B cell (primary cell): ENCODE results near the gene ZP4. TPM values are rescaled to one million over a fixed set of nuclear protein-coding genes. Genes with fewer than 3 reads are reported as not detected.

Experiments used
- ATAC-seq: fragments of 200-7000 bp; cut with Tn5 transposase; one replicate; pipeline ENCODE4 v1.10.0; 2021; ENCODE audit warnings: low read depth, mild to moderate bottlenecking, moderate number of reproducible peaks, moderate library complexity
- CTCF ChIA-PET: fragments of 350-600 bp; sonication (Branson Sonifier 250); formaldehyde crosslinking; loops from one replicate; lab custom pipeline; 2021; ENCODE audit warnings: antibody characterized with exemption, inconsistent platforms; lab: Charles Lee
- POLR2A ChIA-PET: fragments of 350-600 bp; sonication (Branson Sonifier 250); formaldehyde crosslinking; loops from one replicate; lab custom pipeline; 2021; ENCODE audit warnings: antibody characterized with exemption; lab: Charles Lee
- DNase-seq: peaks from one replicate; pipeline ENCODE4 v3.0.0; 2013
- H2AFZ ChIP-seq: 2 replicates; pipeline ENCODE4 v1.6.1; 2012; ENCODE audit warnings: mild to moderate bottlenecking, low read depth, low read length; ENCODE audit not compliant: insufficient read depth, poor library complexity, severe bottlenecking
- H3K27ac ChIP-seq, 2 donors: 1 replicate in 1 of 2; 2 replicates in 1 of 2; pipeline ENCODE4 v1.5.1; 2012 to 2013; ENCODE audit warnings: low read length in 2 of 2, mild to moderate bottlenecking in 2 of 2, moderate library complexity in 1 of 2
- H3K27me3 ChIP-seq, 4 experiments: fragments of 200-600 bp in 1 of 4; sonication (generic) in 1 of 4; replicated peaks in 1 of 4; 1 replicate in 2 of 4; 2 replicates in 2 of 4; pipeline versions ENCODE4 v1.6.1 to v1.7.0; 2013 to 2016; ENCODE audit warnings: low read length in 3 of 4, mild to moderate bottlenecking in 2 of 4, mixed read lengths in 1 of 4, moderate library complexity in 1 of 4; ENCODE audit not compliant: insufficient read depth in 4 of 4, control insufficient read depth in 3 of 4; ENCODE audit errors: control extremely low read depth in 1 of 4
- H3K36me3 ChIP-seq, 2 experiments: replicated peaks in 1 of 2; 1 replicate in 1 of 2; 2 replicates in 1 of 2; pipeline versions ENCODE4 v1.6.1 to v1.7.1; 2013; ENCODE audit warnings: low read length in 1 of 2; ENCODE audit not compliant: insufficient read depth in 2 of 2, control insufficient read depth in 1 of 2; ENCODE audit errors: control extremely low read depth in 1 of 2, extremely low read depth in 1 of 2
- H3K4me1 ChIP-seq, 2 donors: fragments of 200-600 bp in 1 of 2; sonication (generic) in 1 of 2; 1 replicate in 1 of 2; 2 replicates in 1 of 2; pipeline versions ENCODE4 v1.5.1 to v1.6.1; 2013 to 2017; ENCODE audit warnings: low read length in 2 of 2; ENCODE audit not compliant: control insufficient read depth in 2 of 2, insufficient read depth in 2 of 2
- H3K4me2 ChIP-seq: replicated peaks from 2 replicates; pipeline ENCODE3; 2012; ENCODE audit warnings: mild to moderate bottlenecking, low read depth, low read length; ENCODE audit not compliant: poor library complexity, severe bottlenecking
- H3K4me3 ChIP-seq, 5 experiments: fragments of 200-600 bp in 1 of 5; sonication (generic) in 1 of 5; 1 replicate in 3 of 5; 2 replicates in 2 of 5; pipeline versions ENCODE4 v1.5.1 to v1.7.0; 2011 to 2016; ENCODE audit warnings: low read length in 4 of 5, mild to moderate bottlenecking in 4 of 5, low read depth in 2 of 5, control low read depth in 1 of 5, moderate library complexity in 1 of 5; ENCODE audit not compliant: insufficient read depth in 1 of 5; ENCODE audit errors: control extremely low read depth in 1 of 5, extremely low read depth in 1 of 5
- H3K79me2 ChIP-seq: fragments of 200-600 bp; sonication (generic); one replicate; pipeline ENCODE4 v1.6.0; 2016; ENCODE audit warnings: low read length; ENCODE audit not compliant: control insufficient read depth, insufficient read depth
- H3K9ac ChIP-seq: fragments of 200-600 bp; sonication (generic); 2 replicates; pipeline ENCODE4 v1.6.1; 2017; ENCODE audit warnings: mild to moderate bottlenecking, low read length, moderate library complexity
- H3K9me3 ChIP-seq, 3 donors: one replicate each; pipeline versions ENCODE4 v1.6.1 to v1.7.1; 2013; ENCODE audit warnings: low read length in 2 of 3; ENCODE audit not compliant: control insufficient read depth in 2 of 3, insufficient read depth in 1 of 3; ENCODE audit errors: control extremely low read depth in 1 of 3
- H4K20me1 ChIP-seq: 2 replicates; pipeline ENCODE4 v1.6.0; 2012; ENCODE audit warnings: mild to moderate bottlenecking, low read length; ENCODE audit not compliant: insufficient read depth, control insufficient read depth, poor library complexity, severe bottlenecking
- H3K27ac Mint-ChIP-seq: one replicate; pipeline ENCODE4 v1.8.0; 2021; ENCODE audit warnings: mixed read lengths
- H3K27me3 Mint-ChIP-seq: one replicate; pipeline ENCODE4 v1.8.0; 2021; ENCODE audit warnings: mixed read lengths
- H3K4me1 Mint-ChIP-seq: one replicate; pipeline ENCODE4 v1.8.0; 2021; ENCODE audit warnings: mixed read lengths
- H3K4me3 Mint-ChIP-seq: one replicate; pipeline ENCODE4 v1.8.0; 2021; ENCODE audit warnings: mixed read lengths
- H3K9me3 Mint-ChIP-seq: one replicate; pipeline ENCODE4 v1.8.0; 2022; ENCODE audit warnings: mixed read lengths; ENCODE audit not compliant: insufficient read depth
- CTCF ChIP-seq: fragments of 200-600 bp; IDR thresholded peaks from one replicate; pipeline ENCODE4 v1.8.0; 2022; ENCODE audit warnings: antibody characterized with exemption, mild to moderate bottlenecking
- EZH2 ChIP-seq: IDR thresholded peaks from 2 replicates; pipeline ENCODE4 v1.6.1; 2012; ENCODE audit warnings: borderline replicate concordance, low read depth, mild to moderate bottlenecking, moderate library complexity, low read length; ENCODE audit not compliant: insufficient read depth, poor library complexity, severe bottlenecking
- WGBS: methylation state at CpG from one replicate; pipeline ENCODE4 v1.1.5; 2013; ENCODE audit warnings: missing lambda C conversion rate; ENCODE audit not compliant: insufficient coverage; 5-methylcytosine and 5-hydroxymethylcytosine counted together
- intact Hi-C: fragments of 100-400 bp; cut with micrococcal nuclease; formaldehyde crosslinking; loops from one replicate; pipeline ENCODE4 v1.10.0; 2022
- polyA plus RNA-seq: library from polyadenylated mRNA; depleted of rRNA; stranded (reverse); fragments of >200 nt; gene quantifications from 2 replicates; pipeline ENCODE4 v1.2.3, GENCODE V29; 2012
- total RNA-seq, 2 donors: library from RNA; stranded (reverse); fragments of 120-200 nt in 1 of 2; gene quantifications; 1 replicate in 1 of 2; 2 replicates in 1 of 2; pipeline versions ENCODE4 v1.2.3 to v1.2.4, GENCODE V29; 2013 to 2022

ZP4 gene
- total and polyA plus RNA-seq, 2 donors (not counting 1 experiment from before 2014, with no cell fraction given), result not detected

GRCh38 chr1:237861944-237862343 is 28.8 kb downstream of the ZP4 start:
- peaks cover 0 to 2% (median 0%) of the 10 kb centered on the region in 4 experiments for H3K27me3 ChIP-seq
- no peak overlapping the region for H3K4me2 ChIP-seq
- H4K20me1 ChIP-seq, result no peaks in the 10 kb centered on the region
- peaks cover 0 to 5% of the 10 kb centered on the region in 2 donors for H3K4me1 ChIP-seq
- POLR2A ChIA-PET, result no interaction called here
- ATAC-seq (no peak), DNase-seq (no peak)
- no peak overlapping the region for H3K27ac Mint-ChIP-seq
- peaks cover 5% of the 10 kb centered on the region for H3K27me3 Mint-ChIP-seq
- H3K4me3 Mint-ChIP-seq, result no peak overlapping the region
- H3K4me3 ChIP-seq, result no peak overlapping the region
- H3K79me2 ChIP-seq, result no peaks in the 10 kb centered on the region
- H3K27ac ChIP-seq, result no peak overlapping the region
- peaks cover 2% of the 10 kb centered on the region for H3K9me3 Mint-ChIP-seq
- 93% methylated on average over 4 of the region's 8 CpGs for WGBS
- H3K36me3 ChIP-seq, result no peaks in the 10 kb centered on the region
- intact Hi-C loops, result no loop called here
- peaks cover 0 to 5% (median 0%) of the 10 kb centered on the region in 3 donors for H3K9me3 ChIP-seq
- CTCF ChIA-PET, result no interaction called here
- H3K9ac ChIP-seq, result no peak overlapping the region
- no peaks in the 10 kb centered on the region for H3K4me1 Mint-ChIP-seq
- no peak for TF ChIP-seq CTCF
- TF ChIP-seq EZH2, result no peak
- no peak overlapping the region for H2AFZ ChIP-seq

GRCh38 chr1:237858992-237859391 is 31.7 kb downstream of the ZP4 start:
- POLR2A ChIA-PET, result no interaction called here
- TF ChIP-seq EZH2 (no peak), CTCF (no peak)
- Mint-ChIP-seq H3K4me1 (no peaks in the 10 kb centered on the region), H3K9me3 (peaks cover 4% of the 10 kb centered on the region), H3K4me3 (no peak overlapping the region), H3K27me3 (peaks cover 3% of the 10 kb centered on the region), H3K27ac (no peak overlapping the region)
- Histone ChIP-seq H3K9ac (no peak overlapping the region), H3K4me3 (no peak overlapping the region), H3K36me3 (no peaks in the 10 kb centered on the region), H3K27me3 (no peaks in the 10 kb centered on the region), H3K4me1 (no peaks in the 10 kb centered on the region), H3K27ac (no peak overlapping the region), H4K20me1 (no peaks in the 10 kb centered on the region), H3K79me2 (no peaks in the 10 kb centered on the region), H3K9me3 (peaks cover 0 to 5% (median 0%) of the 10 kb centered on the region in 3 donors), H2AFZ (no peak overlapping the region), H3K4me2 (no peak overlapping the region)
- intact Hi-C loops, result no loop called here
- ATAC-seq (no peak), DNase-seq (no peak)
- CTCF ChIA-PET, result no interaction called here
- no CpG with 5 or more reads among the region's 4 CpGs for WGBS
